ENCODE measurements around the gene SYNE2. TPM values are rescaled to one million over a fixed set of nuclear protein-coding genes. Genes with fewer than 3 reads are reported as not detected.

Gene SYNE2, protein sequence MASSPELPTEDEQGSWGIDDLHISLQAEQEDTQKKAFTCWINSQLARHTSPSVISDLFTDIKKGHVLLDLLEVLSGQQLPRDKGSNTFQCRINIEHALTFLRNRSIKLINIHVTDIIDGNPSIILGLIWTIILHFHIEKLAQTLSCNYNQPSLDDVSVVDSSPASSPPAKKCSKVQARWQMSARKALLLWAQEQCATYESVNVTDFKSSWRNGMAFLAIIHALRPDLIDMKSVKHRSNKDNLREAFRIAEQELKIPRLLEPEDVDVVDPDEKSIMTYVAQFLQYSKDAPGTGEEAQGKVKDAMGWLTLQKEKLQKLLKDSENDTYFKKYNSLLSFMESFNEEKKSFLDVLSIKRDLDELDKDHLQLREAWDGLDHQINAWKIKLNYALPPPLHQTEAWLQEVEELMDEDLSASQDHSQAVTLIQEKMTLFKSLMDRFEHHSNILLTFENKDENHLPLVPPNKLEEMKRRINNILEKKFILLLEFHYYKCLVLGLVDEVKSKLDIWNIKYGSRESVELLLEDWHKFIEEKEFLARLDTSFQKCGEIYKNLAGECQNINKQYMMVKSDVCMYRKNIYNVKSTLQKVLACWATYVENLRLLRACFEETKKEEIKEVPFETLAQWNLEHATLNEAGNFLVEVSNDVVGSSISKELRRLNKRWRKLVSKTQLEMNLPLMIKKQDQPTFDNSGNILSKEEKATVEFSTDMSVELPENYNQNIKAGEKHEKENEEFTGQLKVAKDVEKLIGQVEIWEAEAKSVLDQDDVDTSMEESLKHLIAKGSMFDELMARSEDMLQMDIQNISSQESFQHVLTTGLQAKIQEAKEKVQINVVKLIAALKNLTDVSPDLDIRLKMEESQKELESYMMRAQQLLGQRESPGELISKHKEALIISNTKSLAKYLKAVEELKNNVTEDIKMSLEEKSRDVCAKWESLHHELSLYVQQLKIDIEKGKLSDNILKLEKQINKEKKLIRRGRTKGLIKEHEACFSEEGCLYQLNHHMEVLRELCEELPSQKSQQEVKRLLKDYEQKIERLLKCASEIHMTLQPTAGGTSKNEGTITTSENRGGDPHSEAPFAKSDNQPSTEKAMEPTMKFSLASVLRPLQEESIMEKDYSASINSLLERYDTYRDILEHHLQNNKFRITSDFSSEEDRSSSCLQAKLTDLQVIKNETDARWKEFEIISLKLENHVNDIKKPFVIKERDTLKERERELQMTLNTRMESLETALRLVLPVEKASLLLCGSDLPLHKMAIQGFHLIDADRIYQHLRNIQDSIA (N-terminal part only)
- 9.9 to 12.6 TPM (median 10.6 TPM) in 5 replicates for total RNA-seq (2022; extraction: Qiagen RNA extraction)

DNA sequence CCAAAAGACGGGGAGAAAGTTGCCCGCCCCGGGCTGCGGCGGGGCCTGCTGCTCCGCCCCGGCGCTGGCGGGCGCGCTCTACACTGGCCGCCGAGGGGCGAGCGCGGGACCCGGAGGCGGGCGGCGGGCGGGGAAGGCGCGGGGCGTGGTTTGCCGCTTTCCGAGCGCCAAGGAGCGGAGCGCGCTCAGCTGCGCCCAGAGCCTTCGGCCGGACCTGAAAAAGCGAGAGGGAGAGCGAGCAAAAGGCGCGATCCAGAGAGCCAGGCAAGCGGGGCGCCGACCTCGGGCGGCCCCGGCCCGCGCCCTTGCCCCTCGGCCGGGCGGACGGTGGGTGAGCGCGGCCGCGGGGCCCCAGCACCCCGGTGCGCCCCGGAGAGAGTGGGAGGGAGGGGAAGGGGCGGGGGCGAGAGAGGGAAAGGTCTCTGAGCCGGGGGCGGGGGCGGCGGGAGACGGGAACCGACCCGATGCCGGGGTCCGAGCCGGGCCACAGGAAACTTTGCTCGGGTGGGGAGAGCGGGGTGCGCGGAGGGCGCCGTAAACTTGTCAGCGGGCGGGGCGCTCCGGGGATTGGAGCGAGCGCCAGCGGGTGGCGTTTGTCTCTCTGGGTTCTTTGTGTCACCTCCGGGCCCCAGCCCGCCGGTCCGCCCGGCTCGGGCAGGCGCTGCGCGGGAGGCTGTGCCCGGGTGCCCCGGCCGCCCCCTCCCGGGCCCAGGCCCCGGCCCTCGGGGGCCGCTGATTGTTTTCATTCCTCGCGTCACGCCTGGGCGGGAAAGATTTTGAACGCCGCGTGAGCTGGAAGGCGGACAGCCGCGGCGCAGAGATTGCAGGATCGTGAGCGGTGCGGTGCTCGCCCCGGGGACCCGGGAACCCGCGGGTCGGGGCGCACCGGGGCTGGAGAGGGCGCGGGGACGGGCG is at the start of gene SYNE2:
SYNE2 (plus strand) TSS at position 188 of the 915 bp plus-strand sequence. CDS start 56,145 bp downstream, outside the sequence.

Other genes starting within 250 kb of the SYNE2 start
- 8.3 to 9.7 TPM (median 8.8 TPM) in 5 replicates for gene WDR89, start 211.1 kb upstream of the SYNE2 start, total RNA-seq (2022; extraction: Qiagen RNA extraction)
- gene SGPP1, start 124.9 kb upstream of the SYNE2 start, total RNA-seq (2022; extraction: Qiagen RNA extraction): 10.7 to 16.1 TPM (median 14.8 TPM) in 5 replicates